Endothelial cell of hepatic sinusoid (primary cell): ENCODE data around the gene ABCA2.

Experiments
- in situ Hi-C: cut with HindIII; loops from 2 replicates; pipeline ENCODE4 v1.10.0; 2017; ENCODE audit warnings: low sequenced_read_pairs

ABCA2 gene

GRCh38 chr9:136970361-136970760 lies 57.7 kb downstream of the ABCA2 start:
- in situ Hi-C loops, result loop anchor here (5.0 kb wide), 1 partner anchor 57 kb away; the partner anchor contains the start of gene ABCA2

- in situ Hi-C loops, result loop anchor here (5.0 kb wide), 1 partner anchor 58 kb away; the partner anchor contains the start of gene ABCA2
These were observed 58.3 kb downstream of the ABCA2 start for GRCh38 chr9:136969774-136970173.

GRCh38 chr9:136969150-136969549 lies 58.9 kb downstream of the ABCA2 start:
- in situ Hi-C loops, result no loop called here

- in situ Hi-C loops, result no loop called here
These were observed 59.5 kb downstream of the ABCA2 start for GRCh38 chr9:136968333-136969127.

GRCh38 chr9:136965771-136966484 lies 62.1 kb downstream of the ABCA2 start:
- in situ Hi-C loops, result no loop called here

- in situ Hi-C loops, result no loop called here
These were observed 63.1 kb downstream of the ABCA2 start for GRCh38 chr9:136964833-136965422.

GRCh38 chr9:136964171-136964689 lies 63.8 kb downstream of the ABCA2 start:
- in situ Hi-C loops, result no loop called here

- in situ Hi-C loops, result no loop called here
These were observed 64.3 kb downstream of the ABCA2 start for GRCh38 chr9:136963751-136964150.

- in situ Hi-C loops, result no loop called here
These were observed 64.7 kb downstream of the ABCA2 start for GRCh38 chr9:136963341-136963740.

GRCh38 chr9:136962701-136963248 lies 65.3 kb downstream of the ABCA2 start:
- in situ Hi-C loops, result no loop called here

- in situ Hi-C loops, result no loop called here
These were observed 65.9 kb downstream of the ABCA2 start for GRCh38 chr9:136962163-136962562.

- in situ Hi-C loops, result no loop called here
These were observed 66.6 kb downstream of the ABCA2 start for GRCh38 chr9:136961279-136962065.

- in situ Hi-C loops, result no loop called here
These were observed 67.1 kb downstream of the ABCA2 start for GRCh38 chr9:136960938-136961275.

GRCh38 chr9:136960212-136960937 lies 67.7 kb downstream of the ABCA2 start:
- in situ Hi-C loops, result no loop called here

- in situ Hi-C loops, result no loop called here
These were observed 68.9 kb downstream of the ABCA2 start for GRCh38 chr9:136958898-136959850.

GRCh38 chr9:136958473-136958872 lies 69.6 kb downstream of the ABCA2 start:
- in situ Hi-C loops, result no loop called here

- in situ Hi-C loops, result no loop called here
These were observed 70.1 kb downstream of the ABCA2 start for GRCh38 chr9:136957901-136958300.

- in situ Hi-C loops, result no loop called here
These were observed 70.6 kb downstream of the ABCA2 start for GRCh38 chr9:136957461-136957860.
